Frontal cortex (tissue), 4 donors: Measurements from ENCODE around the gene MARCHF10. TPM values are rescaled to one million over a fixed set of nuclear protein-coding genes. Genes with fewer than 3 reads are reported as not detected.
"Not testable (repeated sequence)": the region's sequence is repeated elsewhere in the genome, so short reads cannot be mapped to it uniquely, and the experiment has no call there.

Experiments
- DNase-seq, 2 donors: peaks; one replicate each; pipeline ENCODE4 v3.0.0; 2012; ENCODE audit warnings: low spot score in 2 of 2
- FAIRE-seq: peaks from 2 replicates; lab custom pipeline; 2012; peaks lifted over from hg19 to GRCh38; lab: Jason Lieb, UNC
- total RNA-seq: library from RNA; depleted of rRNA; stranded (reverse); fragments of >200 nt; gene quantifications from one replicate; pipeline ENCODE4 v1.2.3, GENCODE V29; 2014
- donor health status: control.
- donor health status: control.
- donor health status: control.

Gene MARCHF10, protein sequence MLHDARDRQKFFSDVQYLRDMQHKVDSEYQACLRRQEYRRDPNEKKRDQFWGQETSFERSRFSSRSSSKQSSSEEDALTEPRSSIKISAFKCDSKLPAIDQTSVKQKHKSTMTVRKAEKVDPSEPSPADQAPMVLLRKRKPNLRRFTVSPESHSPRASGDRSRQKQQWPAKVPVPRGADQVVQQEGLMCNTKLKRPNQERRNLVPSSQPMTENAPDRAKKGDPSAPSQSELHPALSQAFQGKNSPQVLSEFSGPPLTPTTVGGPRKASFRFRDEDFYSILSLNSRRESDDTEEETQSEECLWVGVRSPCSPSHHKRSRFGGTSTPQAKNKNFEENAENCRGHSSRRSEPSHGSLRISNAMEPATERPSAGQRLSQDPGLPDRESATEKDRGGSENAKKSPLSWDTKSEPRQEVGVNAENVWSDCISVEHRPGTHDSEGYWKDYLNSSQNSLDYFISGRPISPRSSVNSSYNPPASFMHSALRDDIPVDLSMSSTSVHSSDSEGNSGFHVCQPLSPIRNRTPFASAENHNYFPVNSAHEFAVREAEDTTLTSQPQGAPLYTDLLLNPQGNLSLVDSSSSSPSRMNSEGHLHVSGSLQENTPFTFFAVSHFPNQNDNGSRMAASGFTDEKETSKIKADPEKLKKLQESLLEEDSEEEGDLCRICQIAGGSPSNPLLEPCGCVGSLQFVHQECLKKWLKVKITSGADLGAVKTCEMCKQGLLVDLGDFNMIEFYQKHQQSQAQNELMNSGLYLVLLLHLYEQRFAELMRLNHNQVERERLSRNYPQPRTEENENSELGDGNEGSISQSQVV
- total RNA-seq = 0.41 TPM

DNA sequence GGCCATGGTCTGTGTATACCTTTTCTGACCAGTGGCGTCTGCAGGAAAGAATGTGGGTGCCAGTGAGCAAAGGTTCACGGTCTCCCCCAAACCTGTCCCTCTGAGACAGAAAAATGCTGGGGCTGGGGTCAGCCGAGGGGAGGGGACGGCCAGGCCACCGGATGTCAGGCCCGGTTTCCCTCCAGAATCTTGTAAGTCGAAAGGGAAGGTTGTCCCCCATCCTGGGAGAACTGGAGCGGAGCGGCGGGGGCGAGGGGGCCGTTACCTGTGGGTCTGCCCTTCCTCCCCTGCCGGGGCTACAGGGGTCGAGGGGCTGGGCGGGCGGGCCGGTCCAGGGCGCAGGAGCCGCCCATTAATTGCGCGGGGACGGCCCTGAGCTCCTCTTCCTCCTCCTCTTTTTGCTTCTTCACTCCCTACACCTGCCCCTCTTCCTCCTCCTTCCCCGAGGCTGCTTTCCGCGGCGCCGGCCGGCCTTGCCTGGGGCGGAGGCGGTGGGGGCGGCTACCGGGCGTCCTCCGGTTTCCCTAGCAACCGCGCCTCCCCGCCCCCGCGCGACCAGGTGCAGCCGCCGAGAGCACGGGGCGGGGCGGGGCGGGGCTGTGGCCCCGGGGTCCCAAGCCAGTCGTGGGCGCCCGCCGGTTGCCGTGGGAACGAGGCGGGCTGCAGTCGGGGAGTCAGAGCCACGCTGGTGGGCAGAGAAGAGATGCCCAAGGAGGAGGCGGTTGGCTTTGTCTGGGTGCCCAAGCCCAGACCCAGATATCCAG is at the start of gene MARCHF10:
Gene MARCHF10 (minus strand): TSS at position 503 of the 764 bp plus-strand sequence. CDS start 6,579 bp downstream, outside the sequence.
- FAIRE-seq (no peak), DNase-seq (peak; percentile 43 to 74)

DNA sequence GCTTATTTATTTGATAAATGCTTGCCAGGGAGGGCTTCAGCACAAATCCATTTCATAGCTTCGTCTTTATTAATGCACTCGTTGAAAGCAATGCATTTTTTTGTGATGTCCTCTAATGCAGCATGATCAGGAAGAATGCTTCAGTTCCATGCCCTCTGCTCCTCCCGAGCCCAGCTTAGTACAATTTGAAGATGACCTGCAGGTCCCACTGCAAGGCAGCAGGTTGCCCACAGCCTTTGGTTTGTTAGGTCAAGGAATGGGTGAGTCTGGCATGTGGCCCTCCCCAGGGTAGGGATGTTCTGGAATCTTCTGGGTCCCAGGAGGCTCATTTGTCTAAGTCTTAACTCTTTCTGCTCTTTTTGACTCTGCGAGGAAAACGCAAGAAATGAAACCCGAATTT is 49.4 kb upstream of the MARCHF10 start:
- FAIRE-seq (no peak), DNase-seq (no peak)

DNA sequence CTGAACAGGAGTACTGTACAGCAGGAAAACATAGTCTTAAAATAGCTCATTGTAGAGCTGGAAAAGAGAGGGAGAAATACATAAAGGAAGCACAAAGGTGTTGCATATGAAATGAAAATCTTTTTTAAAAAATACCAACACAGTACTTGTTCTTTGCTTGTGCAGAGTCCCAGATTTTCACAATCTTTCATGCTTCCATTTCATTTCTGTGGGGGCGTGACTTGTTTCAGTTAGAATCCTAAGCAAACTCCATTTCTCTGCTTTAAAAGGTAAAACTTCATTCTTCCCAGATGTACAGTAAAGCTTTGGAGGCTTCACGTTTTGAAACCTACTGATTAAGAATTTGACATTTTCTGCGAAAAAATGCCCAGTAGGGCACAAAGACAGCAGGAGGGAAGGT is 48.5 kb upstream of the MARCHF10 start:
- FAIRE-seq (no peak), DNase-seq (no peak)

GRCh38 chr17:62855156-62855555 is 47.0 kb upstream of the MARCHF10 start:
- DNase-seq (no peak), FAIRE-seq (no peak)

- FAIRE-seq (no peak), DNase-seq (no peak)
Measured at GRCh38 chr17:62854098-62854680, 46.1 kb upstream of the MARCHF10 start.

GRCh38 chr17:62852195-62852594 is 44.1 kb upstream of the MARCHF10 start:
- DNase-seq = no peak
- no peak for FAIRE-seq

GRCh38 chr17:62849591-62850415 is 41.7 kb upstream of the MARCHF10 start:
- DNase-seq, FAIRE-seq: not testable (repeated sequence)

GRCh38 chr17:62848334-62848733 is 40.2 kb upstream of the MARCHF10 start:
- FAIRE-seq (no peak), DNase-seq (no peak)

GRCh38 chr17:62847426-62847825 is 39.3 kb upstream of the MARCHF10 start:
- FAIRE-seq (no peak), DNase-seq (no peak)

DNA sequence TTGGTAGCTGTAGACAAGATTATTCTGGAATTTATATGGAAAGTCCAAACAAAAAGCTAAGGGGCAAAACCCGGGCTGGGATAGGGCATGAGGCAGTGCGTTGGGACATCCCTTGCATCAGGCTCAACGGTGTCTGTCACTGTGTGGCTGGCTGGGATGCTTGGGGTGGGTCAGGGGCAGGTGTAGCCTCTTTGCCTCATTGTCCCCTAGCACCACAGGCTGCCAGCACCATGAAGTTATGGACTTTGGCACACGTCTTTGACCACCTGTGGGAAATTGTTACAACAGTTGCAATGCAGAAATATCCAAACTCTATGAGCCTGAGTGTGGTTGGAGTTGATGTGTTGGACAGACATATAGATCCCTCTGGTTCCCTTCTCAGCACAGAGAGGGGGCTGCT is 32.8 kb upstream of the MARCHF10 start:
- DNase-seq (no peak), FAIRE-seq (no peak)

- FAIRE-seq = peak; percentile 68
- DNase-seq = not testable (repeated sequence)
Measured at GRCh38 chr17:62833816-62834215, 25.7 kb upstream of the MARCHF10 start.

GRCh38 chr17:62832405-62832804 is 24.3 kb upstream of the MARCHF10 start:
- FAIRE-seq = no peak
- no peak for DNase-seq

GRCh38 chr17:62831066-62831465 is 23.0 kb upstream of the MARCHF10 start:
- not testable (repeated sequence) for DNase-seq, FAIRE-seq

GRCh38 chr17:62827746-62828485 is 19.8 kb upstream of the MARCHF10 start:
- peak in 1 of 2 donors; percentile 19 for DNase-seq
- FAIRE-seq = no peak

GRCh38 chr17:62826956-62827355 is 18.8 kb upstream of the MARCHF10 start:
- DNase-seq = no peak

GRCh38 chr17:62825182-62825581 is 17.1 kb upstream of the MARCHF10 start:
- DNase-seq (no peak), FAIRE-seq (no peak)

More at GRCh38 chr17:62826956-62827355, 18.8 kb upstream of the MARCHF10 start:
- no peak for FAIRE-seq

- FAIRE-seq (no peak), DNase-seq (no peak)
Measured at GRCh38 chr17:62824290-62825131, 16.4 kb upstream of the MARCHF10 start.
